Parathyroid adenoma (tissue), 2 donors: ENCODE data around the gene CUL9.

ENCODE experiments used
- H2AFZ ChIP-seq: fragments of 300-600 bp; sonication (generic); one replicate; pipeline ENCODE4 v1.7.0; 2017; ENCODE audit warnings: antibody characterized with exemption, mild to moderate bottlenecking
- H3K27ac ChIP-seq: fragments of 300-600 bp; sonication (generic); one replicate; pipeline ENCODE4 v1.7.0; 2017
- H3K27me3 ChIP-seq: fragments of 300-600 bp; sonication (generic); one replicate; pipeline ENCODE4 v1.7.0; 2017; ENCODE audit warnings: low read length; ENCODE audit not compliant: control insufficient read depth, insufficient read depth
- H3K36me3 ChIP-seq: fragments of 300-600 bp; sonication (generic); one replicate; pipeline ENCODE4 v1.7.0; 2017; ENCODE audit warnings: low read length; ENCODE audit not compliant: control insufficient read depth, insufficient read depth
- H3K4me1 ChIP-seq: fragments of 300-600 bp; sonication (generic); one replicate; pipeline ENCODE4 v1.7.0; 2017; ENCODE audit warnings: control low read depth
- H3K4me2 ChIP-seq: fragments of 300-600 bp; sonication (generic); one replicate; pipeline ENCODE4 v1.7.0; 2017; ENCODE audit warnings: low read length
- H3K4me3 ChIP-seq: fragments of 300-600 bp; sonication (generic); one replicate; pipeline ENCODE4 v1.7.0; 2017; ENCODE audit warnings: low read depth, low read length
- H3K79me2 ChIP-seq: fragments of 300-600 bp; sonication (generic); one replicate; pipeline ENCODE4 v1.7.0; 2017; ENCODE audit warnings: control low read depth
- H3K9ac ChIP-seq: fragments of 300-600 bp; sonication (generic); one replicate; pipeline ENCODE4 v1.7.0; 2017; ENCODE audit warnings: mild to moderate bottlenecking
- H3K9me3 ChIP-seq: fragments of 300-600 bp; sonication (generic); one replicate; pipeline ENCODE4 v1.7.0; 2017; ENCODE audit warnings: low read length; ENCODE audit not compliant: control insufficient read depth
- CTCF ChIP-seq: fragments of 300-600 bp; sonication (generic); IDR thresholded peaks from one replicate; pipeline ENCODE4 v1.7.0; 2017; ENCODE audit warnings: antibody characterized with exemption, mild to moderate bottlenecking
- donor health status: primary hyperparathyroidism.

Gene CUL9

GRCh38 chr6:43176423-43176786, 5.6 kb upstream of the CUL9 start:
- peaks cover 21% of the 10 kb centered on the region for H3K4me1 ChIP-seq

GRCh38 chr6:43178150-43178549, 3.8 kb upstream of the CUL9 start:
- Histone ChIP-seq H2AFZ (no peak overlapping the region), H3K9ac (no peak overlapping the region), H3K27ac (no peak overlapping the region), H3K4me3 (no peak overlapping the region), H3K4me2 (no peak overlapping the region), H3K4me1 (peaks cover 20% of the 10 kb centered on the region), H3K79me2 (peaks cover 10% of the 10 kb centered on the region), H3K27me3 (no peaks in the 10 kb centered on the region), H3K36me3 (no peaks in the 10 kb centered on the region), H3K9me3 (no peaks in the 10 kb centered on the region)
- TF ChIP-seq CTCF: no peak

More at GRCh38 chr6:43176423-43176786, 5.6 kb upstream of the CUL9 start:
- Histone ChIP-seq H3K9ac (no peak overlapping the region), H3K27ac (no peak overlapping the region), H3K79me2 (peaks cover 10% of the 10 kb centered on the region), H3K4me3 (no peak overlapping the region), H3K27me3 (no peaks in the 10 kb centered on the region), H3K9me3 (no peaks in the 10 kb centered on the region), H2AFZ (no peak overlapping the region), H3K36me3 (no peaks in the 10 kb centered on the region), H3K4me2 (no peak overlapping the region)
- TF ChIP-seq CTCF: no peak

GRCh38 chr6:43178951-43179830, 2.8 kb upstream of the CUL9 start:
- H3K9ac ChIP-seq: no peak overlapping the region
- TF ChIP-seq CTCF: no peak
- H3K36me3 ChIP-seq: no peaks in the 10 kb centered on the region

GRCh38 chr6:43180058-43180457, 1.9 kb upstream of the CUL9 start:
- Histone ChIP-seq H3K4me2 (no peak overlapping the region), H3K27ac (no peak overlapping the region), H3K9ac (no peak overlapping the region), H3K4me1 (peaks cover 6% of the 10 kb centered on the region), H3K4me3 (no peak overlapping the region), H3K27me3 (no peaks in the 10 kb centered on the region), H3K79me2 (peaks cover 10% of the 10 kb centered on the region), H2AFZ (no peak overlapping the region), H3K9me3 (no peaks in the 10 kb centered on the region), H3K36me3 (no peaks in the 10 kb centered on the region)
- no peak for TF ChIP-seq CTCF

More at GRCh38 chr6:43178951-43179830, 2.8 kb upstream of the CUL9 start:
- H2AFZ ChIP-seq: no peak overlapping the region
- peaks cover 11% of the 10 kb centered on the region for H3K4me1 ChIP-seq
- no peak overlapping the region for H3K27ac ChIP-seq
- H3K4me2 ChIP-seq: no peak overlapping the region
- peaks cover 10% of the 10 kb centered on the region for H3K79me2 ChIP-seq
- no peaks in the 10 kb centered on the region for H3K9me3 ChIP-seq
- no peak overlapping the region for H3K4me3 ChIP-seq
- H3K27me3 ChIP-seq: no peaks in the 10 kb centered on the region

GRCh38 chr6:43180985-43181384, 1.0 kb upstream of the CUL9 start:
- Histone ChIP-seq H3K9ac (no peak overlapping the region), H2AFZ (no peak overlapping the region), H3K27me3 (no peaks in the 10 kb centered on the region), H3K79me2 (peaks cover 9% of the 10 kb centered on the region), H3K9me3 (no peaks in the 10 kb centered on the region), H3K27ac (peak overlapping the region; percentile 51), H3K4me1 (peaks cover 6% of the 10 kb centered on the region), H3K36me3 (no peaks in the 10 kb centered on the region), H3K4me2 (no peak overlapping the region), H3K4me3 (no peak overlapping the region)
- no peak for TF ChIP-seq CTCF
